GM19397 (cell line): ENCODE data around the gene ANKRD66.

Source experiments
- ATAC-seq: cut with Tn5 transposase; IDR thresholded peaks from one replicate; pipeline ENCODE4 v1.9.1; 2021; ENCODE audit warnings: mild to moderate bottlenecking, moderate library complexity; ENCODE audit not compliant: unreplicated experiment

The ANKRD66 gene

GRCh38 chr6:46789434-46790354, 43.0 kb downstream of the ANKRD66 start:
- no peak for ATAC-seq

DNA sequence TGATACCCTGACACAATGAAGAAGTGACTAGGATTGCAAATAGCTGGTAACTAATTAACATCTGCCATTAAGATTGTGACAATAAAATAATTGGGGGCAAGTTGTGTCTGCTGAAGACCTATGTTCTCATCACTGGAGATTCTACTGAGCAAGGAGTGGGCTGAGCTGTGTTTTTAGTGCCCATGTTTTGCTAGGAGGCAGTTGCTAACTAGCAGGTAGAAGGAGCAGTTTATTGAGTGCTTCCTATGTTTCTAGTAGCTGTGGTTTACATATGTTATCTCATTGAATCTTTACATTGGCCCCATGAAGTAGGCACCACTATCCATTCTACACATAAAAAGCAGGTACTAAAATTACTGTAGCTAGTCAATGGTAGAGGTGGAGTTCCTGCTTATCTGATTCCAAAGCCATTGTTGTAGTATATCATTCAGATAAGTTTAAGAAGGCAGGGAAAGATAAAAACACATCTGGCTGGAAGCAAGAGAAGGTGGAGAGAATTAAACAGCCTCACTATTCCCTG, 43.7 kb downstream of the ANKRD66 start:
- no peak for ATAC-seq

- no peak for ATAC-seq
Observed at GRCh38 chr6:46792635-46793034, 45.9 kb downstream of the ANKRD66 start.

- no peak for ATAC-seq
Observed at GRCh38 chr6:46793138-46793537, 46.4 kb downstream of the ANKRD66 start, which contains the start of gene MEP1A. Gene MEP1A, plus strand, starts transcription at chr6:46793389. Its CDS starts 10 bp downstream, at chr6:46793399.

DNA sequence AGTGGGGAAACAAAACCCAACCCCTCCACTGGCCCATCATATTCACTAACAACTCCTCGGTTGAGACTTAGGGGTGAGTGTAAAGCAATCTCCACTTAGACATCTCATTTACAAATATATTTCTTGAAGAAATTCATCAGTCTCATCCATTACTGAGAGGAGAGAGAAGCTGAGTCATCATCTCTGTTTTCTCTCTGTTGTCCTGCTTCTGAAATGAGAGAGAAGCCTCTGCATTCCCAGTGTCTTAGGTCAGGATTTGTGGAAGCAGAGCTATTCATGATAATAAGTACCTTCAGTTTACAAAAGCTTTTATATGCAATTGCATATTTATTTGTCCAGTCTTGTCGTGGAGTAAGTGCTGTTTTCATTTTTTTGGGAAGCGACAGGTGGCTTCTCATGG, 47.3 kb downstream of the ANKRD66 start:
- no peak for ATAC-seq

DNA sequence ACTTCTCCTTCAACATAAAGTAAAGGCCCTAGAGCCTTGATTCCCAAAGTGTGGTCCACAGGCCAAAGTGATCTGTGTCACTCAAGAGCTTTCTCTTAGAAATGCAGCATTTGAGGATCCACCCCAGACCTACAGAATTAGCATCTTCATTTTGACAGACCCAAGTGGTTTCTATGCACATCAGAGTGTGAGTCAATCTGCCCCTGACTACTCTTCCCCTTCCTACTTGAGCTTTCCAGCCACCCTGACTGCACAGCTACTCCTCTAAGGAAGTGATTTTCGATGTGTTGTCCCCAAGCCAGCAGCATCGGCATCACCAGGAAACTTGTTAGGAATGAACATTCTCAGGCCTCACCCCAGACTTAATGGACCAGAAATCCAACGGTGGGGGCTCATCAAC, 49.1 kb downstream of the ANKRD66 start:
- no peak for ATAC-seq

GRCh38 chr6:46796848-46797580, 50.3 kb downstream of the ANKRD66 start:
- ATAC-seq: no peak

DNA sequence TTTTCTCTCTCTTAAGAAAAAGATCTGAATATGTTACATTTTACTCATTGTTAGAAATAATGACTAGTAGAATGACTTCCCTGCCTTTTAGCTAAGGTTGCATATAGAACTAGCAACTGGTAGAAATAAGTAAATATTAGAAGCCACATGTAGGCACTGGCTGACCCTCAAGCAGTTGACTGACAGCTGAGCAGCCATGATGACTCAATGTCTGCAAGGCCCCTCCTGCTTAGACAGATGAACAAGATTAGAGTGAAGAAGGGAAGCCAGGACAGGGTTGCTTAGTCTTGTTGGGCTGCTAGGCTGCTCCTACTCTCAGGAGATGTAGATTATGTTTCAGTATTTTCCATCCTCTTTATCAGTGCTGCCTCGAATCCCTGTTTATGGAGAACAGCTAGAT, 52.9 kb downstream of the ANKRD66 start:
- no peak for ATAC-seq

DNA sequence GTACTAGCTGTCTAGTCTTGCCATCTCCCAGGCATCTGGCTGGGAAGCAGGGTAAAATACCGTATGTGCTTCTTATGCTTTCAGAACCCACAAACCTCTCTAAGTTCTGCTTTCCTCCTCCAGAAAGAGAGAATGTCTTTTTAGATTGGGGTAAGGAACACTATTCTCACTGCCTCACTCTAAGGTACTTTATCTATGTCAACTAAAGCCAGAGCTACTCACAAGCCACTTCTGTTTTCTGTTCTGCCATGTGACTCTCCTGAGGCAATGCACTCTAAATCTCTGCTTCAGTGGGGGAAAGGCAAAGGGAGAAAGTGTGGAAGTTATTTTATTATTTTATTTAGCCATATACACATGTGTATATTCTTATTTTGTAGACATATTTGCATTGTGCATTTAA, 62.1 kb downstream of the ANKRD66 start:
- no peak for ATAC-seq
